GM12874 (cell line): Measurements from ENCODE around the gene UFC1.

Source experiments
- TF ChIP-seq, protein P1 (sequence below): IDR thresholded peaks from 2 replicates; pipeline ENCODE4 v1.5.1; 2011; ENCODE audit warnings: low read depth, mild to moderate bottlenecking, control low read depth, low read length, moderate library complexity; ENCODE audit not compliant: insufficient read depth

Gene UFC1

DNA sequence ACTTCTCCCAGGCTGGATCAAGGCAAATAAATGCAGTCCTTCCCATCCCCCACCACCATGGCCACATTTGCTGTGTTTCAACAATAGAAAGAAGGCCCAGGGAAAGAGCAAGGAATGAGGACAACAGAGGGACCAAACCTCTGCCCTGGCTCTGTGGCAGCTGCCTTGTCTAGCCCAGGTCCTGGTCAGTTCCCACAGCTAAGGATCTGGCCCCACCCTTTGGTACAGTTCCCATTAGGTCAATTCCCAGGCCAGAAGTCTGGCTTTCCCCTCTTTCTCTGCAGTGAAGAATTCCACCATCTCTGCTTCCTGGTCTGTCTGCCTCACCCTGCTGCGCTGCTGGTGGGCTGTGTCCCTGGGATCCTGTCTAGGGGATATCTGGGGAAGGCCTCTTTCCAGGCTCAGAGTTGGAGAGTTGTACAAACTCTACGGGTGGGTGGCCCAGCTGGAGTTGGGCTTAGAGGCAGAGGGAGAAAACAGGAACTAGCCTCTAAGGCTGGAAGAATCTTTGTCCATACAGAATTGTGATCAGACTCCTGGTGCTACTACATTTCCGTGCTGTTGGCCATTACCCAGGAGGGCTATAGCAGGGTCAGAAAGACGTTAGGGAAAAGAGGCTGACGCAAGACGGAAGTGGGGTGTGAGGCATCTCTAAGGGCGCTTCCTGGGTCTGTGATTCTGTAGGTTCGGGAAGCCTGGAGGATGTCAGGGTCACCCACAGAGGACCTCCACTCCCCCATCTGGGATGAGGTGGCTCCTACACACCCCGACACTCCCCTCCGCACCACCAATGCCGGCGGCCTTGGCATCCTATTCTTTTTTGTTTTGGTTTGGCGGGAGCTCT is 47.4 kb downstream of the UFC1 start:
- TF ChIP-seq, protein P1, sequence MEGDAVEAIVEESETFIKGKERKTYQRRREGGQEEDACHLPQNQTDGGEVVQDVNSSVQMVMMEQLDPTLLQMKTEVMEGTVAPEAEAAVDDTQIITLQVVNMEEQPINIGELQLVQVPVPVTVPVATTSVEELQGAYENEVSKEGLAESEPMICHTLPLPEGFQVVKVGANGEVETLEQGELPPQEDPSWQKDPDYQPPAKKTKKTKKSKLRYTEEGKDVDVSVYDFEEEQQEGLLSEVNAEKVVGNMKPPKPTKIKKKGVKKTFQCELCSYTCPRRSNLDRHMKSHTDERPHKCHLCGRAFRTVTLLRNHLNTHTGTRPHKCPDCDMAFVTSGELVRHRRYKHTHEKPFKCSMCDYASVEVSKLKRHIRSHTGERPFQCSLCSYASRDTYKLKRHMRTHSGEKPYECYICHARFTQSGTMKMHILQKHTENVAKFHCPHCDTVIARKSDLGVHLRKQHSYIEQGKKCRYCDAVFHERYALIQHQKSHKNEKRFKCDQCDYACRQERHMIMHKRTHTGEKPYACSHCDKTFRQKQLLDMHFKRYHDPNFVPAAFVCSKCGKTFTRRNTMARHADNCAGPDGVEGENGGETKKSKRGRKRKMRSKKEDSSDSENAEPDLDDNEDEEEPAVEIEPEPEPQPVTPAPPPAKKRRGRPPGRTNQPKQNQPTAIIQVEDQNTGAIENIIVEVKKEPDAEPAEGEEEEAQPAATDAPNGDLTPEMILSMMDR: no peak

DNA sequence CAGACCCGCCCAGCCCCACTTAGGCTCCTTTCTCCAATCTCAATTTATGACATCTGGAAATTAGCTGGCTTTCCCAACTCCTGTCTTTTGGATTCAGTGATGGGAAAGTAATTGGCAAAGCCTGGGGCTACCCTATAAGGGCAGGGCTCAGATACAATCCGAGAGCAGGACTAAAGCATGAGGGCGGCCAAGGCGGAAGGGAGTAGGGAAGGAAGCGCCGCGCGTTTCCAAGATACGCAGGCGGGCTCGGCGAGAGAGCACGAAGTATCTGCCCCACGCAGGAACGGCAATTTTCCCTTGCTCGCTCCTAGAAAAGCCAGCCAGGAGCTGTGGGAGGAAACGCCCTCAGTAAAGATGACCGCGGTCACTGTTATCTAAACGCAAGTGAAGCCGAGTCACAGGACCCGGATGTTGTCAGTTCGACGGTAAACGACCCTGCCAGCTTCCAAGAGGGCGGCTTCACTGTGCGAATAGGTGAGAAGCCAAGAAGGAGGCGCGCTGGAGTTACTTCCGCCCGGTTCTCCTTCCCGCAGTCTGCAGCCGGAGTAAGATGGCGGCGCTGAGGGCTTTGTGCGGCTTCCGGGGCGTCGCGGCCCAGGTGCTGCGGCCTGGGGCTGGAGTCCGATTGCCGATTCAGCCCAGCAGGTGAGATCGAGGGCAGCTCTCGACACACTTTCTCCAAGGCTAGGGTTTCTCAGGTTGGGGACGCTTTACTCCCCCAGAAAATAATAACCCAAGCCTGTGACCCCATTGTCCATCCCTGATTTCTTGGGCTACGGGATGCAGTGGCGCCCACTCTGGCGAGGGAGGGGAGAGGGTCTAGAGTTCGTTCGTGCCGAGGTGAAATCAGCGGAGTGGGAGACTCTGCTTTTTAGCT is 48.3 kb downstream of the UFC1 start, which contains the start of gene NDUFS2:
Gene NDUFS2 (plus strand): TSS at position 532 of the 877 bp plus-strand sequence. CDS start 19 bp downstream, at position 551.
- TF ChIP-seq, protein P1: 0 out of 2 replicates have a peak, but pooled peaks have one; percentile 24

DNA sequence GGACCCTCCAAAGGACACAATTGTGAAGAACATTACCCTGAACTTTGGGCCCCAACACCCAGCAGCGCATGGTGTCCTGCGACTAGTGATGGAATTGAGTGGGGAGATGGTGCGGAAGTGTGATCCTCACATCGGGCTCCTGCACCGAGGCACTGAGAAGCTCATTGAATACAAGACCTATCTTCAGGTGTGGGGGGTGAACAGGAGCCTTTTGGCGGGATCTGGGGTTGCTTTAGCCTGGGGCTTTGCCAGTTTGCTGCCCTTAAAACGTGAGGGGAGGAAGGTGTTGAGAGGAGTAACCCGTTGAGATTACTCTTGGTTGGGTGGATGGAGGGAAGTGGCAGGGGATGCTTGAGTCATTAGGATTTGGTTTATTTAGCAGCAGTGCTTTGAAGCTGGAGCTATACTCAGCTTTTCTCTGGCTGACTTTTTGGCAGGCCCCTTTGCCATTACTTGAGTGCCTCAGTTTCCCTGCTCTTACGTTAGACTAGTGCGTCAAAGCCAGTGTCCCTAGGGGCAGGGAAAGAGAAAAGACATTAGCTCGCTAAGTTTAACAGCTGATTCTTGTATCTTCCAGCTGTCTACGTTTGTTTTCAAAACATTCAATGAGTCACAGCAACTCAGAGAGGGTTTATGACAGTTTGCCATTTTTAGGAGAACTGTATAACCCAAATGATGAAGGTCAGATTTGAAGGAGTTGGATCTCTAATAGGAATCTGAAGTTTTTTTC is 52.8 kb downstream of the UFC1 start:
- TF ChIP-seq, protein P1: no peak

DNA sequence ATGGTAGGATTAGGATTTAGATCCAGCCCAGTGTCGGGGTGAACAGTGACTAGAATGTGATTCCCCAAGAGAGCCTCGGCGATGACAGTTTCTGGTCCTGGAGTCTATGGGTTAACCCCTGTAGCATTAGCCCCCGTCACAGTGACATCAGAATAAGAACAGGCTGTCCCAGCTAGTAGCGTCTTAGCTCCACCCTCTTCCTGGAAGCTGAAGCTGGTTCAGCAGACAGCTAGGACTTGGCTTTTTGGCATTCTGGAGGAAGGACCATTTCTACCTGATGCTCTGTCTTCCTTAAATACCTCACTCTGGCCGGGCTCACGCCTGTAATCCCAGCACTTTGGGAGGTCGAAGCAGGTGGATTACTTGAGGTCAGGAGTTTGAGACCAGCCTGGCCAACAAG is 53.4 kb downstream of the UFC1 start:
- TF ChIP-seq, protein P1: no peak
